HEK293T (cell line): ENCODE results near the gene BMPR1B.

Experiments
- CTCF ChIA-PET: fragments of 350-600 bp; formaldehyde crosslinking; extraction: SDS; loops from one replicate; lab custom pipeline; 2021; ENCODE audit warnings: antibody characterized with exemption, inconsistent platforms; lab: Yijun Ruan, JAX
- POLR2A ChIA-PET: fragments of 350-600 bp; formaldehyde crosslinking; extraction: SDS; loops from one replicate; lab custom pipeline; 2020; ENCODE audit warnings: antibody characterized with exemption, inconsistent platforms; lab: Yijun Ruan, JAX
- DNase-seq: peaks from one replicate; pipeline ENCODE4 v3.0.0; 2012; ENCODE audit warnings: mixed read lengths; ENCODE audit errors: extremely low spot score
- ARNT ChIP-seq: fragments of 450-650 bp; IDR thresholded peaks from 2 replicates; pipeline ENCODE4 v1.6.1; 2017; ENCODE audit warnings: mild to moderate bottlenecking
- BHLHE40 ChIP-seq: fragments of 450-650 bp; IDR thresholded peaks from 2 replicates; pipeline ENCODE4 v1.6.1; 2016; ENCODE audit warnings: mild to moderate bottlenecking, moderate library complexity, borderline replicate concordance
- CTBP1 ChIP-seq: fragments of 450-650 bp; IDR thresholded peaks from 2 replicates; pipeline ENCODE4 v1.6.1; 2016; ENCODE audit warnings: borderline replicate concordance
- ELF4 ChIP-seq: fragments of 450-650 bp; IDR thresholded peaks from 2 replicates; pipeline ENCODE4 v1.6.1; 2017; ENCODE audit warnings: antibody characterized with exemption
- FOXA1 ChIP-seq: fragments of 450-650 bp; IDR thresholded peaks from 2 replicates; pipeline ENCODE4 v1.6.1; 2016; ENCODE audit warnings: mild to moderate bottlenecking
- FOXK2 ChIP-seq: fragments of 450-650 bp; IDR thresholded peaks from 2 replicates; pipeline ENCODE4 v1.6.1; 2016; ENCODE audit warnings: mild to moderate bottlenecking
- FOXM1 ChIP-seq: fragments of 450-650 bp; IDR thresholded peaks from 2 replicates; pipeline ENCODE4 v1.6.1; 2017; ENCODE audit warnings: mild to moderate bottlenecking, borderline replicate concordance
- HDGF ChIP-seq: fragments of 450-650 bp; IDR thresholded peaks from 2 replicates; pipeline ENCODE4 v1.6.1; 2017; ENCODE audit warnings: antibody characterized with exemption, borderline replicate concordance
- L3MBTL2 ChIP-seq: fragments of 450-650 bp; conservative IDR thresholded peaks from 2 replicates; pipeline ENCODE4 v1.6.1; 2016; ENCODE audit warnings: mild to moderate bottlenecking
- LEF1 ChIP-seq: fragments of 450-650 bp; IDR thresholded peaks from 2 replicates; pipeline ENCODE4 v1.6.1; 2017; ENCODE audit warnings: mild to moderate bottlenecking, borderline replicate concordance
- NFRKB ChIP-seq: fragments of 450-650 bp; IDR thresholded peaks from 2 replicates; pipeline ENCODE4 v1.6.1; 2016; ENCODE audit warnings: mild to moderate bottlenecking, moderate library complexity
- PKNOX1 ChIP-seq: fragments of 450-650 bp; IDR thresholded peaks from 2 replicates; pipeline ENCODE4 v1.6.1; 2016
- SP1 ChIP-seq: fragments of 450-650 bp; IDR thresholded peaks from 2 replicates; pipeline ENCODE4 v1.6.1; 2017
- SUZ12 ChIP-seq: fragments of 450-650 bp; IDR thresholded peaks from 2 replicates; pipeline ENCODE4 v1.6.1; 2016; ENCODE audit warnings: mild to moderate bottlenecking
- TARDBP ChIP-seq: fragments of 450-650 bp; IDR thresholded peaks from 2 replicates; pipeline ENCODE4 v1.6.1; 2016
- ZNF384 ChIP-seq: fragments of 450-650 bp; IDR thresholded peaks from 2 replicates; pipeline ENCODE4 v1.6.1; 2016

BMPR1B gene

GRCh38 chr4:94870146-94870545, 112.4 kb downstream of the BMPR1B start:
- no peak for DNase-seq
- CTCF ChIA-PET: interaction anchor here (0.5 kb wide), 1 partner anchor 22 kb away, joined by 4 read pairs; no protein-coding TSS in a partner anchor
- POLR2A ChIA-PET: no interaction called here
- TF ChIP-seq ZNF384: no peak
- TF ChIP-seq BHLHE40: no peak
- no peak for TF ChIP-seq SP1

- DNase-seq: no peak
- no peak for TF ChIP-seq FOXK2
- TF ChIP-seq TARDBP: no peak
- TF ChIP-seq HDGF: no peak
- TF ChIP-seq ARNT: no peak
- TF ChIP-seq BHLHE40: no peak
- TF ChIP-seq L3MBTL2: no peak
- TF ChIP-seq ZNF384: no peak
- TF ChIP-seq ELF4: no peak
- no peak for TF ChIP-seq PKNOX1
- no peak for TF ChIP-seq NFRKB
- TF ChIP-seq FOXM1: no peak
- no peak for TF ChIP-seq SP1
- no peak for TF ChIP-seq FOXA1
- TF ChIP-seq LEF1: no peak
- no peak for TF ChIP-seq CTBP1
- no peak for TF ChIP-seq SUZ12
- CTCF ChIA-PET: no interaction called here
- POLR2A ChIA-PET: no interaction called here
Measured at GRCh38 chr4:94871644-94872305, 114.0 kb downstream of the BMPR1B start.

GRCh38 chr4:94877973-94878372, 120.2 kb downstream of the BMPR1B start:
- CTCF ChIA-PET: interaction anchor here (0.5 kb wide), 1 partner anchor 78 kb away, joined by 3 read pairs; no protein-coding TSS in a partner anchor
- no peak for TF ChIP-seq SP1
- no peak for TF ChIP-seq TARDBP
- no peak for TF ChIP-seq CTBP1
- no peak for TF ChIP-seq PKNOX1
- TF ChIP-seq HDGF: no peak
- TF ChIP-seq SUZ12: no peak
- TF ChIP-seq L3MBTL2: no peak
- TF ChIP-seq BHLHE40: no peak
- TF ChIP-seq NFRKB: no peak
- TF ChIP-seq ARNT: no peak
- TF ChIP-seq LEF1: no peak
- TF ChIP-seq FOXM1: no peak
- no peak for TF ChIP-seq FOXK2
- DNase-seq: no peak
- POLR2A ChIA-PET: no interaction called here

GRCh38 chr4:94880956-94881355, 123.2 kb downstream of the BMPR1B start:
- DNase-seq: no peak
- POLR2A ChIA-PET: no interaction called here
- CTCF ChIA-PET: no interaction called here
- no peak for TF ChIP-seq ZNF384
- TF ChIP-seq HDGF: no peak
- no peak for TF ChIP-seq ELF4
- TF ChIP-seq PKNOX1: no peak
- TF ChIP-seq LEF1: no peak
- TF ChIP-seq ARNT: no peak
- no peak for TF ChIP-seq FOXK2
- no peak for TF ChIP-seq CTBP1
- no peak for TF ChIP-seq NFRKB
- no peak for TF ChIP-seq L3MBTL2
- no peak for TF ChIP-seq BHLHE40

- CTCF ChIA-PET: no interaction called here
- DNase-seq: no peak
- POLR2A ChIA-PET: no interaction called here
- TF ChIP-seq NFRKB (no peak), ZNF384 (no peak), ELF4 (no peak), SP1 (no peak), FOXA1 (no peak), BHLHE40 (no peak), FOXK2 (no peak), SUZ12 (no peak), FOXM1 (no peak), HDGF (no peak), CTBP1 (no peak), ARNT (no peak), L3MBTL2 (no peak), LEF1 (no peak)
Measured at GRCh38 chr4:94882756-94883155, 125.0 kb downstream of the BMPR1B start.

- no peak for DNase-seq
- TF ChIP-seq SUZ12: no peak
- no peak for TF ChIP-seq BHLHE40
- TF ChIP-seq LEF1: no peak
- no peak for TF ChIP-seq HDGF
- no peak for TF ChIP-seq FOXA1
- no peak for TF ChIP-seq FOXM1
- ChIA-PET POLR2A (no interaction called here), CTCF (no interaction called here)
Measured at GRCh38 chr4:94887027-94887426, 129.3 kb downstream of the BMPR1B start.
